Measurements from ENCODE around the gene CSNK2A2. TPM values are rescaled to one million over a fixed set of nuclear protein-coding genes. Genes with fewer than 3 reads are reported as not detected.
A peak's percentile ranks its signal among the peaks of the same experiment; 100 is the strongest.

Gene CSNK2A2
- total RNA-seq, 1 donor, result 25.4 TPM

DNA sequence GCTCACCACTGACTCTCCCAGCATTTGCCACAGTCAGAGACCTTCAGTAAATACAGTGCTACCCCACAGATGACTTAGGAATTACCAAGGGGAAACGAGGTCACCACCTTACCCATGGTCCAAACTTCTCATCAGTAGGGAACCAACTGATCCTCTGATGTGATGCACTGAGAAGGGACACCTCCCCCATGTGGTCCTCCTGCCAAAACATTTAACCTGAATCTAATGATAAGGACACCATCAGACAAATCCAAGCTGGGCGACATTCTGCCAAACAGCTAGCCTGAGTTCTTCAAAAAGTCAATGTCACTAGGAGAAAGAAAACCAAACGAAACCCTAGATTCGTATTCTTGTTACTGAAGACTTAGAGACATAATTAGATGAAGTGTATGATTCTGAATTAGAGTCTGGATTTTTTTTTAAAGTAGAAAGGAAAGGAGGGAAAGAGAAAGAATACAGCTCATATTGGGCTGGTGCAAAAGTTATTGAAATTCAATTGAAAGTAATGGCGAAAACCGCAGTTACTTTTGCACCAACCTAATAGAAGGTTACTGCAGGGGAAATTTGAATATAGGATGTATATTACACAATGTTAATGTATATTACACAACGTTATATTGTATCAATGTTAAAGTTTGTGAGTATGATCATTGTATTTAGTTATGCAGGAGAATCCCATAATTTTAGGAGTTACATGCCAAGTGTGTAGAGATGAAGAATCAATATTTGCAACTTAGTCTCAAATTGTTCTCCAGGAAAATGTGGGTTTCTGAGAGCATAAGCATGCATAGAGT is 2.3 kb upstream of the CSNK2A2 start:
- TF ChIP-seq CTCF (IDR thresholded peaks at IDR 0.05; ENCODE audit: insufficient read depth, low read length), result no peak
- no peak overlapping the region for H3K4me3 ChIP-seq (ENCODE audit: low read depth, low read length)
- no peak for DNase-seq (ENCODE audit: low read depth)

DNA sequence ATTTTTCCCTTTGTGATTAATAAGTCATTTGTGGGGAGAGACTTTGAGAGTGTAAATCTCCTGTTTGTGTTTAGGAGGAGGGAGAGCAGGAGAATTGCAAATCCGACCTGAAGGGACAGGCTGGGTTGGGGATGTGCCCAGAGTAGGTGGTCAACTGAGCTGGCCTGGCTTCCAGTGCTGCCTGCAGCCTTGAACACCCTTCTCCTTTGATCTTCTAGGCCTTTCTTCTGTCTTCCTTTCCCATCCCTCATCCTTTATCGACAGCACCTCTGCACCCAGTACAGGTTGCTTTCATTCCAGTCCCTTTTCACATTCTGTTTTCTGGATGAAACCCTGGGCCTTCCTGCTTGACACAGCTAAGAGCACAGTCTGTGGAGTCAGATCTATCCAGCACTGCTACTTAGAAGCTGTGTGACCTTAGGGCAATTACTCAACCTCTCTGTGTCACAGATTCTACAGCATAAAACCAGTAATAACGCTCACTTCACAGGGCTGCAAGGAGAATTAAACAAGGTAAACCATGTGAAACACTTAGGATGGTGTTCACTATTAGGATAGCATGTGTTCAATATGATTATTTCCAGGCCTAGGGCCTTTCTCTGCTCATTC is 1.0 kb upstream of the CSNK2A2 start:
- TF ChIP-seq CTCF (IDR thresholded peaks at IDR 0.05; ENCODE audit: insufficient read depth, low read length), result no peak
- H3K4me3 ChIP-seq (ENCODE audit: low read depth, low read length), result no peak overlapping the region
- no peak for DNase-seq (ENCODE audit: low read depth)

- no peak for TF ChIP-seq CTCF (IDR thresholded peaks at IDR 0.05; ENCODE audit: insufficient read depth, low read length)
- no peak for DNase-seq (ENCODE audit: low read depth)
- H3K4me3 ChIP-seq (ENCODE audit: low read depth, low read length), result peak overlapping the region; percentile 85
Measured at GRCh38 chr16:58197314-58198012, 443 bp downstream of the CSNK2A2 start.

DNA sequence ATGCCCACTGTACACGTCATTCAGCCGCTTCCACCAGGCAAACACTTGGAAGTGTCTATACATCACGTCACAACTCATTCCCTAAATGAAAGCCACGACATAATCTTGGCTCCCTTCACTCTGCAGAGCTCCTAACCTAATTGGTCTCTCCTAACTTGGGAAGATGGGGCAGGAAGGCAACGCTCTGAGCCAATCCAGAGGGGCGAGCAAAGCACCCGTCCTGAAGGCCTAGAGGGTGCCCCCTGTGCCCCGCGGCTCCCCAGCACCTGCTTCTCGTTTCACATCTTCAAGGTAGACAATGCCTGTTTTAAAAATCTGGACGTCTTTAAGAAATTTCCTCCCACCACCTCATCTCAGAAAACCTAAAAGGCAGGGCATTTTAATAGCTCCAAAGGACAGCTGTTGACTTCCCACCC is 1.0 kb downstream of the CSNK2A2 start:
- peak overlapping the region; percentile 85 for H3K4me3 ChIP-seq (ENCODE audit: low read depth, low read length)
- no peak for TF ChIP-seq CTCF (IDR thresholded peaks at IDR 0.05; ENCODE audit: insufficient read depth, low read length)
- DNase-seq (ENCODE audit: low read depth), result peak; percentile 10

- no peak for TF ChIP-seq CTCF (IDR thresholded peaks at IDR 0.05; ENCODE audit: insufficient read depth, low read length)
- no peak for DNase-seq (ENCODE audit: low read depth)
- H3K4me3 ChIP-seq (ENCODE audit: low read depth, low read length), result no peak overlapping the region
Measured at GRCh38 chr16:58195771-58196170, 2.1 kb downstream of the CSNK2A2 start.

- no peak for TF ChIP-seq CTCF (IDR thresholded peaks at IDR 0.05; ENCODE audit: insufficient read depth, low read length)
- DNase-seq (ENCODE audit: low read depth), result no peak
- H3K4me3 ChIP-seq (ENCODE audit: low read depth, low read length), result no peak overlapping the region
Measured at GRCh38 chr16:58195344-58195743, 2.6 kb downstream of the CSNK2A2 start.

Measured in fibroblast of the aortic adventitia (primary cell).